Ovary (tissue), 3 donors: ENCODE results near the gene KRT84.

Experiments used
- CTCF ChIP-seq, 3 donors: fragments of 450-650 bp in 2 of 3; fragments of 200-600 bp in 1 of 3; IDR thresholded peaks; one replicate each; pipeline versions ENCODE4 v1.5.1 to v1.8.0; 2016 to 2022; ENCODE audit warnings: antibody characterized with exemption in 3 of 3, mild to moderate bottlenecking in 1 of 3
- EP300 ChIP-seq: sonication (generic); formaldehyde crosslinking; IDR thresholded peaks from one replicate; pipeline ENCODE4 v1.6.1; 2017; ENCODE audit warnings: antibody characterized with exemption
- donor health status: DM: no; HTN: no; CAD: no.

- no peak for TF ChIP-seq CTCF (IDR thresholded peaks at IDR 0.05)
- TF ChIP-seq EP300, result no peak
Measured at GRCh38 chr12:52347016-52347415, 38.4 kb downstream of the KRT84 start.
